Measurements from ENCODE around the gene BPIFB4.
"Not testable (repeated sequence)": the region's sequence is repeated elsewhere in the genome, so short reads cannot be mapped to it uniquely, and the experiment has no call there.

The BPIFB4 gene

GRCh38 chr20:33079259-33079658 is at the start of gene BPIFB4:
Gene BPIFB4 (plus strand): TSS chr20:33079643. CDS start chr20:33081527, 1,884 bp downstream.
- intact Hi-C loops (cut with DNase I): no loop called here
- DNase-seq: no peak

DNA sequence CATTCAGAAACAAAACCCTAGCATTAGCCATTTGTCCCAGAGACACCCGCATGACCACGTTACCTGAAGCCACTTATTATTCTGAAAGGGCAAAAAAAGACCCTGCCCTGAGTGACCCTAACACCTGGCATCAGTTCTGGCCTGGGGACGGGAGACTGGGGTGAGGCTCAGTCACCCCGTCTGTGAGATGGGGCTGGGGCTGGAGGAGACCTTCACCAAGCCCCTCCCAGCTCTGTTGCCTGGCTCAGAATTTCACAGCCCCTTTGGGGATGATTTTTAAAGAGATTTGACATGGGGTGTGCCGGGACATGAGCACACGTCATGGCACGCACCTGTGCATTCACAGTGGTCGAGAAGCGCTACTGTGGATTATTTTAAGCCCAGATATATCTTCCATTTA is 49.4 kb upstream of the BPIFB4 start:
- DNase-seq: no peak
- intact Hi-C loops (cut with DNase I): no loop called here

GRCh38 chr20:33030569-33030968 is 48.9 kb upstream of the BPIFB4 start:
- intact Hi-C loops (cut with DNase I): no loop called here

GRCh38 chr20:33031531-33031930 is 47.9 kb upstream of the BPIFB4 start, which contains the start of gene BPIFB6:
Gene BPIFB6 (plus strand): TSS chr20:33031648. CDS start chr20:33031648, 0 bp downstream.
- DNase-seq: no peak
- intact Hi-C loops (cut with DNase I): no loop called here

More at GRCh38 chr20:33030569-33030968, 48.9 kb upstream of the BPIFB4 start:
- DNase-seq: no peak

GRCh38 chr20:33032555-33032954 is 46.9 kb upstream of the BPIFB4 start:
- intact Hi-C loops (cut with DNase I): no loop called here
- DNase-seq: no peak

GRCh38 chr20:33033381-33033780 is 46.1 kb upstream of the BPIFB4 start:
- intact Hi-C loops (cut with DNase I): no loop called here
- DNase-seq: no peak

DNA sequence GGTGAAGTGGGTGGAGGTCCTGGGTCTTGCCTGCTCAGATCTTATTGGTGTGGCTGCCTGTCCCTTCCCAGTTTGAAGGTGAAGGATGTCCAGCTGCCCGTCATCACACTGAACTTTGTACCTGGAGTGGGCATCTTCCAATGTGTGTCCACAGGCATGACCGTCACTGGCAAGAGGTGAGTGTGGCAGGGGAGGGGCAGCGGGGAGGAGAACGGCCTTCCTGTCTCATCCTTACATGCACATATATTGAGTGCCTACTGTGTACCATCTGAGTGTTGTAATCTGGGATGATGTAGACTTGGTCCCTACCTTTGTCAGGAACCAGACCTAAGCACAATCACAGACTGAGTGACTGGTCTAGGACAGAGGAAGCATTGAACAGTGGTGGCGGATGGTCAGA is 45.3 kb upstream of the BPIFB4 start:
- intact Hi-C loops (cut with DNase I): no loop called here
- no peak for DNase-seq

- no peak for DNase-seq
- intact Hi-C loops (cut with DNase I): no loop called here
Measured at GRCh38 chr20:33034901-33035492, 44.4 kb upstream of the BPIFB4 start.

DNA sequence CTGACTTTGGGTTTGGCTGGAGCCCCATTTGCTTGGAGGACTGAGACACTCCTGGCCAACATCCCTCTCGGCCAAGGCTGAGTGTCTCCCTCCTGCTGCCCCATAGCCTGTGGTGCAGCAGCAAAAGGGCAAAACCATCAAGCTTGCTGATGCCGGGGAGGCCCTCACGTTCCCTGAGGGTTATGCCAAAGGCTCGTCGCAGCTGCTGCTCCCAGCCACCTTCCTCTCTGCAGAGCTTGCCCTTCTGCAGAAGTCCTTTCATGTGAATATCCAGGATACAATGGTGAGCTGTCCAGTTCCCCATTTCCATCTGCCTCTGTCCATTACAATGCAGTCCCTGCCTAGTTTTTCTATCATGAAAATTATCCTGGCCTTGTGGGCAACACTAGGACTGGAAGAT is 42.0 kb upstream of the BPIFB4 start:
- no peak for DNase-seq
- intact Hi-C loops (cut with DNase I): no loop called here

GRCh38 chr20:33038243-33038642 is 41.2 kb upstream of the BPIFB4 start:
- intact Hi-C loops (cut with DNase I): no loop called here
- no peak for DNase-seq

GRCh38 chr20:33042430-33042829 is 37.0 kb upstream of the BPIFB4 start:
- no peak for DNase-seq
- intact Hi-C loops (cut with DNase I): no loop called here

- intact Hi-C loops (cut with DNase I): no loop called here
- no peak for DNase-seq
Measured at GRCh38 chr20:33042983-33043730, 36.3 kb upstream of the BPIFB4 start.

DNA sequence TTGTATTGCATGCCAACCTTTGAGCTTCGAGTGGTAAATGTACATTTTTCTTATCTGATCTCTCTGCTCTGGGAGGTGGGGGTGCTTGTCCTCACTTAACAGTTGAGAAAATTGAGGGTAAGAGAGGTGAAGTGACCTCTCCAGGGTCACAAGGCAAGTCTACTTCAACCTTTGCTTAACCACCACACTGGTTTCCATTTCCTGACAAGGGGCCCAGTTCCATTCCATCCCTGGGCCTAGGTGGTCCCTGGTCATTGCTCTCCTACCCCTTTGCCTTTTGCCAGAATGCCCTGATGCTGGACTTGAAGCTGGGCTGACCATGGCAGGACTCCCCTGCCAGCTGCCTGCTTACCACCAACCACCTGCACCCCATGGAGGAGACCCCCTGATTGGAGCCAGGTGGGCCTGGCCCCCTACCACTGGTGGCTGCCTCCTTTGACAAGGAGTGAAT is 35.7 kb upstream of the BPIFB4 start:
- intact Hi-C loops (cut with DNase I): no loop called here
- no peak for DNase-seq

GRCh38 chr20:33045129-33045721 is 34.2 kb upstream of the BPIFB4 start:
- DNase-seq; intact Hi-C loops (cut with DNase I): not testable (repeated sequence)

DNA sequence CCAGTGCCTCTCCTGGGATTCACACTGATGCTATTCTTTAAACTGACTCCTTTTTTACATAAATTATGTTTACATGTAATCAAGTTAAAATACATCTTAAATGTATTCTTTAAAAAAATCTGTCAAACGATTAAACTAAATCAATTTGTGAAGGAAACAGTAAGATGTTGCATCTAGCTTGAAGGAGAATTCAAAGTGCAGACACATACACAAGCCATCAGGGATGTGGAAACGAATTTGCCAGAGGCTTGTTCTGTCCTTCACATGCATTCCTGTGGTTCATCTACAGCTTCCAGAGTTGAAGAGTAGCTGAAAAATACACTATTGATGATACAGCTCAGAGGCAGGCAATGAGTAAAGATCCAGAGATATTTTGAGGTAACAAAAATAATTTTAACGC is 33.0 kb upstream of the BPIFB4 start:
- intact Hi-C loops (cut with DNase I): no loop called here
- no peak for DNase-seq

DNA sequence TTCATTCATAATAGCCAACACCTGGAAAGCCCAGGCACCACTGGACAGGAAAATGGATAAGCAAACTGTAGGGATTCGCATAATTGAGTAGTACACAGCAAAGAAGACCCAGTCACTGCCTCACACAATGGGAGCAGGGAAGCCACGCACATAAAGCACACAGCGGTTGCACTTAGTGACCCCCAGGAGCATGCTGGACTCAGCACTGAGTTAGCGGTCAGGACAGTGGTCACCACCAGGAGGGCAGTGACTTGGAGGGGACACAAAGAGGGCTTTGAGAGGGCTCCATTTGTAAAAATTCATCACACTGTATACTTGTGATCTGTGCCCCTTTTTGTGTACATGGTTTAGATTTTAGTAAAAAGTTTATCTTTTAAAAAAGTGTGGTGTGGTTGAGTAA is 28.1 kb upstream of the BPIFB4 start:
- DNase-seq: no peak
- intact Hi-C loops (cut with DNase I): no loop called here

DNA sequence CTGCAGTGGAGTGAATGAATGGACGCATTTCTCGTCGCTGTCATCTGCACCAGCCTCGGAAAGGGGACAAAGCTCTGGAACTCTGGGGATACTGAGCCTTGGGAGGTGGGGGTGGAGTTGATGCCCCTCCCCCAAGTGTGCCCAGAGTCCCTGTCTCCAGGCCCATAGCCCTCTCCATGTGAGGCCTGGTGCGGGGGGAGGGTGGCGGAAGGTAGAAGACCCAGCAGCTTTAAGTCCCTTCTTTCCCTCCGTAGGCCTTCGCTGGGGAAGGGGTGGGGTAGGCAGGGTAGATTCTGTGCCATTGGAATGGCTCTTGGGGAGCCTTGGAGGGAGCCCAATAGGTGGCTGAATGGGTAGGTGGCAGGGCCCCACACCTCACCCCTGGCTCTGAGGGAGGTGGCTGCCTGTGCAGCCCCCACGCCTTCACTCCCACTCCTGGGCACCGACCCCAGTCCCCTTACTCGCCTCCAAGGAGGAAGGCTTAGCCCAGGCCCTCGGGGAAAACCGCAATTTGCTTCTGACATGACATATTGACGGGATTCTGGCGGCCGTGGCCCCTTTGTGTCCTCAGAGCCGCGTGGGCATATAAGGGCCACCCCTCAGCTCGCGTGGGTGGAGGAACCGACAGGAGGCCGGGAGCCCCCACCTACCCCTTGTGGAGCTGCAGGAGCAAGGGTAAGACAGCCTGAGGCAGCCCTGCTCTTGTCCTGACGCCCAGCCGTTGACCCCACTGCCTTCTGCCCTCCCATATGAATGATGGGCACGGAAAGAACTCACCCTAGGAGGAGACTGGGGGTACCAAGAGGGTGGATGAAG is 25.9 kb upstream of the BPIFB4 start, which contains the start of gene BPIFB3:
TSS of gene BPIFB3 (plus strand) at position 613 of the 816 bp plus-strand sequence. CDS start 1,533 bp downstream, outside the sequence.
- intact Hi-C loops (cut with DNase I): no loop called here
- DNase-seq: no peak

- intact Hi-C loops (cut with DNase I): no loop called here
- no peak for DNase-seq
Measured at GRCh38 chr20:33054381-33054780, 25.1 kb upstream of the BPIFB4 start.

GRCh38 chr20:33054791-33055190 is 24.7 kb upstream of the BPIFB4 start:
- no peak for DNase-seq
- intact Hi-C loops (cut with DNase I): no loop called here
